Tibial nerve (tissue), 4 donors: ENCODE measurements around the gene HSPB7.

ENCODE experiments used
- EP300 ChIP-seq, 2 donors: sonication (generic); formaldehyde crosslinking; IDR thresholded peaks; one replicate each; pipeline ENCODE4 v1.6.1; 2017; ENCODE audit warnings: antibody characterized with exemption in 2 of 2, mild to moderate bottlenecking in 1 of 2
- POLR2A ChIP-seq, 2 donors: fragments of 450-650 bp; IDR thresholded peaks; one replicate each; pipeline ENCODE4 v1.6.1; 2017; ENCODE audit warnings: antibody characterized with exemption in 2 of 2, mild to moderate bottlenecking in 2 of 2, moderate library complexity in 2 of 2
- TF ChIP-seq, protein P1 (sequence below), 5 experiments: fragments of 200-600 bp in 3 of 5; fragments of 450-650 bp in 2 of 5; sonication (generic) in 3 of 5; IDR thresholded peaks; one replicate each; pipeline ENCODE4 v1.5.1; 2016 to 2019; ENCODE audit warnings: antibody characterized with exemption in 5 of 5, mild to moderate bottlenecking in 3 of 5, moderate library complexity in 2 of 5

DNA sequence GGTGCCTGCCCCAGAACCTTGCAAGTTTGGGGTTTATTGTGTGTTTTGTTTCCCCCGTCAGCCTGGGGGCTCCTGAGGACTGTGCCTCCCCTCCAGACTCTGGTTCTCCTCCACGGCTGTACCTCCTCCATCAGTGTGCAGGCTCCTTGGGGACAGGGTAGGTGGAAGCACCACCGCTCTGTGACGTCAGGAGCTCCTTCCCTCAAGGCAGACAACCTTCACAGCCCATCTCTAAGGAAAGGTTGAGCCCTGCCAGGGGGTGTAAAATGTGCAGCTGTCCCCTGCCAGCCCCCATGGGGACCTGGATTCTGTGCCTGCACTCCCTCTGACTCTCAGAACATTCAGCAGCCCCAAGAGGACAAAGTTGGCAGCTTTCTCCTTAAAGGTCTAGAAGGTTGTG, 465 bp upstream of the HSPB7 start:
- TF ChIP-seq, protein P1, sequence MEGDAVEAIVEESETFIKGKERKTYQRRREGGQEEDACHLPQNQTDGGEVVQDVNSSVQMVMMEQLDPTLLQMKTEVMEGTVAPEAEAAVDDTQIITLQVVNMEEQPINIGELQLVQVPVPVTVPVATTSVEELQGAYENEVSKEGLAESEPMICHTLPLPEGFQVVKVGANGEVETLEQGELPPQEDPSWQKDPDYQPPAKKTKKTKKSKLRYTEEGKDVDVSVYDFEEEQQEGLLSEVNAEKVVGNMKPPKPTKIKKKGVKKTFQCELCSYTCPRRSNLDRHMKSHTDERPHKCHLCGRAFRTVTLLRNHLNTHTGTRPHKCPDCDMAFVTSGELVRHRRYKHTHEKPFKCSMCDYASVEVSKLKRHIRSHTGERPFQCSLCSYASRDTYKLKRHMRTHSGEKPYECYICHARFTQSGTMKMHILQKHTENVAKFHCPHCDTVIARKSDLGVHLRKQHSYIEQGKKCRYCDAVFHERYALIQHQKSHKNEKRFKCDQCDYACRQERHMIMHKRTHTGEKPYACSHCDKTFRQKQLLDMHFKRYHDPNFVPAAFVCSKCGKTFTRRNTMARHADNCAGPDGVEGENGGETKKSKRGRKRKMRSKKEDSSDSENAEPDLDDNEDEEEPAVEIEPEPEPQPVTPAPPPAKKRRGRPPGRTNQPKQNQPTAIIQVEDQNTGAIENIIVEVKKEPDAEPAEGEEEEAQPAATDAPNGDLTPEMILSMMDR (IDR thresholded peaks at IDR 0.05), result no peak
- no peak for TF ChIP-seq POLR2A (IDR thresholded peaks at IDR 0.05)
- no peak for TF ChIP-seq EP300 (IDR thresholded peaks at IDR 0.05)
